ENCODE results near the gene P3H4. TPM values are rescaled to one million over a fixed set of nuclear protein-coding genes. Genes with fewer than 3 reads are reported as not detected.
"Not testable (repeated sequence)": the region's sequence is repeated elsewhere in the genome, so short reads cannot be mapped to it uniquely, and the experiment has no call there.

Gene P3H4
- total RNA-seq = 10 to 100 TPM; 20.7 to 41.0 TPM

GRCh38 chr17:41811549-41812380, at the start of gene P3H4:
Gene P3H4, minus strand, starts transcription at chr17:41811949. Its CDS starts 34 bp downstream, at chr17:41811915.
- Histone ChIP-seq H3K36me3 (no peaks in the 10 kb centered on the region), H3K4me3 (peak within 1 kb of the TSS; percentile 93), H3K27ac (peak within 1 kb of the TSS; percentile 64 to 78), H3K4me1 (ENCODE audit: control insufficient read depth in 1 of 2, low read depth in 2 of 2) (peaks cover 8 to 31% of the 10 kb centered on the region in 2 donors), H3K9me3 (no peaks in the 10 kb centered on the region), H3K27me3 (replicated peaks; ENCODE audit: insufficient read depth) (no peaks in the 10 kb centered on the region)
- DNase-seq (ENCODE audit: low spot score) = no peak
- peak; percentile 61 for TF ChIP-seq CTCF (IDR thresholded peaks at IDR 0.05)
- peak; percentile 46 for ATAC-seq (ENCODE audit: insufficient number of reproducible peaks, low FRiP score, low read depth)

- Histone ChIP-seq H3K36me3 (no peaks in the 10 kb centered on the region), H3K4me3 (no peak overlapping the region), H3K27ac (no peak overlapping the region), H3K4me1 (ENCODE audit: control insufficient read depth in 1 of 2, low read depth in 2 of 2) (peaks cover 18 to 20% of the 10 kb centered on the region in 2 donors), H3K27me3 (replicated peaks; ENCODE audit: insufficient read depth) (no peaks in the 10 kb centered on the region), H3K9me3 (no peaks in the 10 kb centered on the region)
- no peak for TF ChIP-seq CTCF (IDR thresholded peaks at IDR 0.05)
- ATAC-seq (ENCODE audit: insufficient number of reproducible peaks, low FRiP score, low read depth) (no peak), DNase-seq (ENCODE audit: low spot score) (no peak)
These were observed 48.6 kb upstream of the P3H4 start for GRCh38 chr17:41860254-41860931.

GRCh38 chr17:41851382-41851781, 39.6 kb upstream of the P3H4 start:
- DNase-seq (ENCODE audit: low spot score); H3K27ac ChIP-seq; ATAC-seq (ENCODE audit: insufficient number of reproducible peaks, low FRiP score, low read depth); H3K4me3 ChIP-seq; H3K27me3 ChIP-seq (replicated peaks; ENCODE audit: insufficient read depth); H3K9me3 ChIP-seq: not testable (repeated sequence)
- peaks cover 18% of the 10 kb centered on the region for H3K36me3 ChIP-seq
- peaks cover 9 to 36% of the 10 kb centered on the region in 2 donors for H3K4me1 ChIP-seq (ENCODE audit: control insufficient read depth in 1 of 2, low read depth in 2 of 2)

- H3K9me3 ChIP-seq = no peaks in the 10 kb centered on the region
- H3K36me3 ChIP-seq = peaks cover 15% of the 10 kb centered on the region
- no peaks in the 10 kb centered on the region for H3K27me3 ChIP-seq (replicated peaks; ENCODE audit: insufficient read depth)
- ATAC-seq (ENCODE audit: insufficient number of reproducible peaks, low FRiP score, low read depth) (no peak), DNase-seq (ENCODE audit: low spot score) (no peak)
- H3K27ac ChIP-seq = no peak overlapping the region
- no peak for TF ChIP-seq CTCF (IDR thresholded peaks at IDR 0.05)
- H3K4me3 ChIP-seq = no peak overlapping the region
- H3K4me1 ChIP-seq (ENCODE audit: control insufficient read depth in 1 of 2, low read depth in 2 of 2) = peaks cover 9 to 36% of the 10 kb centered on the region in 2 donors
These were observed 37.7 kb upstream of the P3H4 start for GRCh38 chr17:41849251-41849990.

GRCh38 chr17:41848788-41849187, 37.0 kb upstream of the P3H4 start:
- H3K4me1 ChIP-seq (ENCODE audit: control insufficient read depth in 1 of 2, low read depth in 2 of 2) = peaks cover 9 to 36% of the 10 kb centered on the region in 2 donors
- peaks cover 12% of the 10 kb centered on the region for H3K36me3 ChIP-seq
- no peaks in the 10 kb centered on the region for H3K9me3 ChIP-seq
- DNase-seq (ENCODE audit: low spot score) = no peak
- H3K4me3 ChIP-seq = no peak overlapping the region
- no peaks in the 10 kb centered on the region for H3K27me3 ChIP-seq (replicated peaks; ENCODE audit: insufficient read depth)
- no peak for ATAC-seq (ENCODE audit: insufficient number of reproducible peaks, low FRiP score, low read depth)
- no peak for TF ChIP-seq CTCF (IDR thresholded peaks at IDR 0.05)
- no peak overlapping the region for H3K27ac ChIP-seq
